GM19043 (cell line): ENCODE data around the gene GFRA1.

Source experiments
- ATAC-seq: cut with Tn5 transposase; IDR thresholded peaks from one replicate; pipeline ENCODE4 v1.9.1; 2021; ENCODE audit warnings: low read depth; ENCODE audit not compliant: unreplicated experiment

The GFRA1 gene

DNA sequence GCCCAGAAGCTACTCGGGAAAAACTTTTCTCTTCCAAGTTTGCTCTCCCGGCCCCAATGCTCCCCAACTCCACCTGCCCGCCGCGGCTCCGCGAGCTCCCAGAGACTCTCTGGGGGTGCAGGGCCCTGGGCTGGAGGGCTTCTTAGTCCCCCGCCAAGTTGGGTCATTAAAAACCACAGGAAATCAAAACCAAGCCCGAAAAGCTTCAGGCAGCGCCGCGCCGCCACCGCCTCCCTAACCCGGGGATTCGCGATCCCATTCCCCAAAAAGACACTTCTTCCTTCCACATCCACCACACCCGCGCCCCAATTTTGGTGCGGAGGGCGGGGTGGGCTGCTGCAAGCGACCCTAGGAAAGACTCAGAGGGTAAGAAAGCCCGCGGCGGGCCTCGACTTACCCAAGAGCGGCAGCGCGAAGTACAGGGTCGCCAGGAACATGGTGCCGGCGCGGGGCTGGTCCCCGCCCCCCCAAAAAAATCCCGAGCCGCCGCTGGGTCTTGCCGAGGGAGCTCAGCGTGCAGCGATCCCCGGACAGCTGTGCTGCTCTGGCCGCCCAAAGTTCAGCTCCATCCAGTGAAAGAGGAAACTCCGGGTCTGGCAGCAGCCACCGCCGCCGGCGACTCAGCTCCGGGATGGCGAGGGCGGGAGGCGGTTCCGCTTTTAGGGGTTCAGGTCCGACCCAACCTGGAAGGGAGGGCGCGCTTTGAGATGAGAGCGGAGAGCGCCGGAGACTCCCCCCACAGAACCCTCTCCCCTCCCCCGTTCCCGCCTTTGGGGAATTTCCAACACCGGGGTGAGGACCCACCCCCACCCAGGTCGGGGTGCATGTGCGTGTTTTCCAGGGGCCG lies 1.2 kb downstream of the GFRA1 start:
- no peak for ATAC-seq

DNA sequence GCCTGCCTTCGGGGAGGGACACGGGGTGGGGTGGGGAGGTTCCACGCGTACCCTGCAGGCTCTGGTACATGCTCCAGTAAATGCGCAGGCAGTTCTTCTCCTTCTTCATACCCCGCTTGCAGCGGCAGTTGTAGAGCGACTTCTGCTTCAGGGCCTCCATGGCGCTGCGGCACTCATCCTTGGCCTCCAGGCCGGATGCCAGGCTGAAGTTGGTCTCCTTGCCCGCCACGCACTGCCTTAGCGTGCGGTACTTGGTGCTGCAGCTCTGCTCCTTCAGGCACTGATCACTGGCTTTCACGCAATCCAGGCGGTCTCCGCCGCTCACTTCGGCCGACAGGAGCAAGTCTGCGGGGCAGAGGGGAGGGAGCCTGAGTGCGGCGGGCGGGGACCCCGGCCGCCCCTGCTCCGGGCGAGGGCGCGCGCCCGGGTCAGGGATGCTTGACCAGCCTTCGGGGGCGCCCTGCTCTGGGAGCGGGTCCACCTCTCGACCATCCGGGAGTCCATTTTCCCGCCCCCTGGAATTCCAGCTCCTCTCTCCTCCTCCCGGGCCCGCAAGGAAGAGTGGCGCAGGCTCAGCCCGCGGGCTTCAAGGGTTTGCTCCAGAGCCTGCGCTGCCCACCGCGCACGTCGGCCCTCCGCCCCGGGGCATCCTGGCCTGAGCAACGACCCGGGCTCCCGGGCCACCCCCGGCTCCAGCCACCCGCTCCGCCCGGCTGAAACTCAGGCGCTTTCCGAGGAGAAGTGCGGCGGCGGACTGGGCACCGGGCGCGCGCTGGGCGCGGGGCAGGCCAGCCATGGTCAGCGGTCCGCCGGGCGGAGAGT lies 2.0 kb downstream of the GFRA1 start:
- ATAC-seq: no peak

DNA sequence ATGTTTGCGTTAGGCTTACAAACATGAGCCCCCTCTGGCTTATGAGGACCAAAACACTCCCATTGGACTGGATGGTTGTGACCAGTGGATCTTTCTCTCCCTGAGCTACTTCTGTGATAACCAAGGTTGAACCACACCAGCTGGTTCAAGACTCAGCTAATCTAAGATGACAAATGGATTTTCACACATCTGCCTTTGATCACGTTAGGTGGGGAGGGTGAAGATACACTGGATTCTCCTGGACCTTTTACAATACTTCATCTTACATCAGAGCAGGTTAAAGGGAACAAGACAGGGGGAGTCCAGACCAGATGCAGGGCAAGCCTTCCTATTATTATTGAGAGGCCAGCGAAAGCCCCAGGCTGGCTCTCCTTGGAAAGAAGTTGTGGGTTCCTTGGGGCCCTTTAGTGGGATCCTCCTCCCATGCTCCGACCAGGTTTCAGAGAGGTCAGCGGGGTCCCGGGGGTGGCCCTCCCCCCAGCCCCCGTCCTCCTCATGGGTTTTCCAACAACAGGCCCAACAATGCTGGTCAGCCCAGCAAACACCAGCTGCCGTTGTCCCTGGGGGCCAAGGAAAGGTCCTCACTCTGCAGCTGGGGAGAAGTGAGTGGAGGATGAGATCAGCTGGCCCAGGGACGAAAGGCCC lies 2.8 kb downstream of the GFRA1 start:
- ATAC-seq: no peak

DNA sequence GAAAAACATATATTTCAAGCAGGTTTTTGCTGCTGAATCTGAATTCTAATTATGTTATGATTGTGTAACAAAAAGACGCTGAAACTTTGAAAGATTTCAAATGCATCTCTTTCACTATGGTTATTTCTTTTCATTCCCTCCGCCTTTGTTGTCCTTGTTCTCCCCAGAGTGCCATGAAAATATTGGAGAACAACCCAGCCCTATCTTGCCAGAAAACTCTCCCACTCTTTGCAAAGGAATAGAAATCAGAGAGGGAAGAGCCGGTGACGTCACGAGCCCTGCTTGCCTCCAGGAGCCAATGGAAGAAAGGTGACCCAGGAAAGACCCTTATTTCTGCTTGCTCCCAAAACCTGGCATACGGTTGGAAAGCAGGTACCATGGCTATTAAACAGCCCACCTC lies 3.4 kb downstream of the GFRA1 start:
- no peak for ATAC-seq

DNA sequence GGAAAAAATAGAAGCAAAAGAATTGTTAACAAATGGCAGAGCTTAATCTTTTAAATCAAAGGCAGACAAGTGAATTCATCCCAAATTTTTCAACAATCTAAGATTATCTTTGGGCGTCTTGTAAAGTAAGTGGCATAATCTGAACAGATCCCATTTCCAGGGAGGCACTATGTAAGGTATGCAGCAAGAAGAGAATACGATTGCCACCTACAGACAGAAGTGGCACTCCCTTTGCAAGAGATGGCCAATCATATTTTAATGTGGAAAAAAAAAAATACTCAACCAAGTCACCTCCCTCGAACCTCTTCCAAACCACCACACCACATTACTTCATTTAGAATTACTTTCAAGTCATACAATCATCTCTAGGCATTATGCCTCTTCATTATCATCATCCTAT lies 4.0 kb downstream of the GFRA1 start:
- ATAC-seq: no peak

DNA sequence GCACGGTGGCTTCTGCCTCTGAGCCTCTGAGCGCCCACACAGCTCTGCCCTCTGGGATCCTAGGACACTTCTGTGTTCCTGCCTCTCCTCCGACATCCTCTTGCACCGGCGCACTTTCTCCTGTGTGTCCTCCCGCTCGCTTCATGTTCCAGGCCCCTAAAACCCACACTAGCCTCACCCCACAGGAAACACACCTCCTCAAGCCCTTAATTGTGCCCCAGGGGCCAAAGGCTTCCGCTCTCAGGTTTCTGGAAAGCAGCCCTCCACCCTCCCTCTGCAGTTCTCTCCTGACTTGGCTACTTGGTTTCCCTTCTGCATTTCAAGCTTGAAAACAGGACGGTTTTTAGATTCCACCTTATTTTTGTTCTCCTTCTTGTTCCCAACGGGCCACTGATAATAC lies 7.3 kb downstream of the GFRA1 start:
- ATAC-seq: no peak

DNA sequence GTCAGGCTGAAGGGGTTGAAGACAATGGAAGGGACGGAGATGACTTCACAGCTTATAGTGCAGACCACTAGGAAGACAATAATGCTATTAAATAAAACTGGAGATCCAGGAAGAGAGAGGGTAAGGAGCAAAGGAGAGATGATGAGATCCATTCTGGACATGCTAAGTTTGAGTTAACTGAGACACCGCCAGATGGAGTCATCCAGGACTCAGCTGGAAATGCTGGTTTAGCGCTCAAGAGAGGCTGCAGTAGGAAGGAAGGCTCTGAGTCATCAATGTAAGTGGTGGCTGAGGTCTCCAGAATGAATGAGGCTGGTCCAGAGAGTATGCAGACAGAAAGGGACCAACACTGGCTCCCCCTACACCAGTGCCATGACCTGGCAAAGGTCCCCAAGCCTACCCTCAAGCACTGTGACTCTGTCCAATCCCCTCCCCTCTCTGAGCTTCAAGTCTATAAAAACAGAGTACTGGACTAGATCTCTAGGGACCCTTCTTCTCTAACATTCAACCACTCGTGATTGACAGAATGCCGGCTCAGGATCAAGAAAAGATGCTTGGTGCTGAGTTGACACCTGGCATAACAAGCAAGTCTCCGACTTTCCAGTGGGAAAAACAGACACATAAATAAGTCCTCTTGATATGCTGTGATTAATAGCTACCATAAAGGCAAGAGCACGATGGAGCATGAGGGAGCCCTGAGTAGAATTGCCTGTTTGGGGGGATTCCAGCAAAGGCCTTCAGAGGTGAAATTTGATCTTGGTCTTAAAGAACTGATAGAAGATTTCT lies 8.9 kb downstream of the GFRA1 start:
- no peak for ATAC-seq

DNA sequence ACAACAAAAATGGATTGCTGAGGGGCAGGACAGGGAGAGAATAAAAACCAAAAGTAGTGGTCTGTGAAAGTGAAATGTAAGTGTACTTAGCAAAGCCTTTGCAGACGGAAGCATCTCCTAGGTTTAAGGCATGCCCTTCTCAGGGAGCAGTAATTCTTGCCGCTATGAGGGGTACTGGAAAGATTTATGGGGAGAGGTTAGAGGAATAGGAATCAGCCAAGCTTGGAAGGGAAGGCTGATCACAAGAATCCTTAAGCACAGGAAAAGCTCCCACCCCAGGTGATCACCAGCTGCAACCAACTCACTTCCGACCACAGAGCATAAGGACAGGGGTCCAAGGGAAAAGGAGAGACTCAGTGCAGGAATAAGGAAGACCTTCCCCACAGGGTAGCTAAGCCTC lies 10.3 kb downstream of the GFRA1 start:
- no peak for ATAC-seq

DNA sequence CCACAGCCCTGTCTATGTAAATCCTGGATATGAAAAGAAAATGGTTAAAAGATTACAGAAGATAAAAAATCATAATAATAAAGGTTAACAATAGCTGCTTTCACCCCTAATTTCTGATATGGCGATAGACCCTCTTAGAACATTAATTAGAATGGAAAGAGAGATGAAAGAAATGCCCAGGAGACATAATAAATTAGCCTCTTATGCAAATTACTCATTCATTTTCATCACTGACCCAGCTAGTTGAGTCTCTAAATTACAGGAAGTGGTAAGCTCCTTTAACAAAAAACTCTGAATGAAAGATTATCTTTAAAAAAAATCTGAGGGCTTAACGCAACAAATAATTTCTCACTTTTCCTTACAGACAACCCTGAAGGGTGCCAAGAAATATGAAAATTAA lies 12.4 kb downstream of the GFRA1 start:
- ATAC-seq: no peak

DNA sequence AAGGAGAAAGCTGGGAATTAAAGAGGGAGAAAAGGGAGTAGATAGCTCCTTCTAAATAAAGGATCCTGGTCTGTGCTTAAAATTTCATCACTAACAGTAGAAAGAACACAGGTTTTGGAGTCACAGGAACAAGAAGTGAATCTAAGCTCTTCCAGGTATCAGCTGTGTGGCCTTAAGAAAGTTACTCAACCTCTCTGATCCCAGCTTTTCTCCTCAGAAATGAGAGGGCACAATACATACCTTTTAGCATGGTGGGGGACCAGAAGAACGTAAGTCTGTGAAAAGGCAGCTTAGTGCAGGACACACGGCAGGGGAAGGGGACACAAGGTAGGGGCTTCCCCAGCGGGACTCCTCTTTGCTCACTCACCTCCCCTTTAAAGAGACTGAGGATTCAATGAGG lies 13.4 kb downstream of the GFRA1 start:
- ATAC-seq: no peak

DNA sequence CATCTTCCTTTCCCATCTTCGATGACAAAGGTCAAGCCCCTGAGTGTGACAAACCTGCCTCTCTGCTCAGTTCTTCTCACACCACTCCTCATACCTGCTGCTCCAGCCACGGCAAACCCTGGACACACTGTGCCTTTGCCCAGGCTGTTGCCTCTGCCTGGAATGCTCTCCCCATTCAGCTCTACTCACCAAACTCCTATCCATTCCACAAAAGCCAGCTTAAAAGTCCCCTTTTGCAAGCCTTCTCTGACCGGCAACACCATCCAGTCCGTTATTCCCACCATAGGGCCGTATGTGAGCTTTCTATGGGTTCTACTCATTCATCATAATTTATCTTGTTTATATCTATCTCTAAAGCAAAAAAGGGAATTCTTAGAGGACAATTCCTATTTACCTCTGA lies 15.2 kb downstream of the GFRA1 start:
- ATAC-seq: no peak

DNA sequence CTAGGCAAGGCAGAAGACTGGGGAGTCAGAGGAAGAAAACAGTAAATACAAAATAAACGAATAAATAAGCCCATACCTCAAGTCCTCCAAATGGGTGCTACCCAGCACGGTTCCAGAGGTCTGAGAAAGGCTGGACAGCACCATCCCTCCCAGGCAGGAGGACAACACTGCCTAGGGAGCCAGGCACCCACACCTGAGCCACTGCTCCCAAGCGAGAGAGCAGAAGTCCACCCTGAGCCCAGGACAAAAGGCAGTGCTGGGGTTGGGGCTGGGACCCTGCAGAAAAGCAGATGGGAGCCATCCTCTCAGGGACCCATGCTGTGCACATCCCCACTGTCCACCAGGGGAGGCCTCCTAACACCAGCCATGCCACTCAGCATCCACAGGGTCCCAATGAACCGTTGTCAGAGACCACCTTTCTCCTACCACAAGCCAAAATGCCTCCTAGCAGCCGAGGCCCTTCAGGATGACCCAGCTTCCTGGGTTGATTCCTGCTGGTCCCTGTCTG lies 16.2 kb downstream of the GFRA1 start:
- ATAC-seq: no peak

DNA sequence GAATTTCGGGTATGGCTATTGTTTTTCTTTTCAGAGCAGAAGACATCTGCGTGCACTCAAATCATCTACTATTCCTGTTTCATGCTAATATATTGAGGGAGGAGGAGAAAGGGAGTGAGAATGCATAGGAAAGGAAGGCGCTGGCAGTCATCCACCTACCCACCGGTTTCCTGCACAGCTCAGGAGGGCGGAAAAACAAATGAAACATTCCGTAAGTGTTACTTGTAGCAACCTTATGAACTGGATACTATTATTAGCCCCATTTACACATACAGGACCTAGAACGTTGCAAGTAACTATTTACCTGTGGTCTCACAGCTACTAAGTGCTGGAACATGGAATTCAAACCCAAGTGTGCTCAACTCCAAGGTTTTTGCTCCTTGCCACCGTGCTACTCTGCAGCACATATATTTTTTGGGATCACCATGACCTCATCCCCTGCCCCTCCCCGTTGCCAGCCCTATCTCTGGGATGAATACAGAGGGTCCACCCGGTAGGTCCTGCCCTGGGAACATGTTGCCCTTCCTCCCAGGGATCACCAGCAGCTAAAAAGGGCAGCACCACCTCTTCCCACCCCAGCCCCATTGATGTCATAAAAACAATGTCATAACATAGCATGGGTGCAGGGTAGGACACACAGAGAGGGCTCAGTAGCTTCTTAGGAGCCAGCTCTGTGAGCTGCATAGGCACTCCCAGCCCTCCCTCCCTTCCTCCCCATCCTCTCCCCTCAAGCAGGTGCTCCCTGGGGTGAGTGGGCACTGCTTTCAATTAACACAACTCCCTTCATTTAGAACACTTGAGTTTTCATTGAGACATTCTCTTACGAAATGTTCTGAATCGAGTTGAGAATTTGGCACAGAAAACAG lies 16.9 kb downstream of the GFRA1 start:
- ATAC-seq: no peak

DNA sequence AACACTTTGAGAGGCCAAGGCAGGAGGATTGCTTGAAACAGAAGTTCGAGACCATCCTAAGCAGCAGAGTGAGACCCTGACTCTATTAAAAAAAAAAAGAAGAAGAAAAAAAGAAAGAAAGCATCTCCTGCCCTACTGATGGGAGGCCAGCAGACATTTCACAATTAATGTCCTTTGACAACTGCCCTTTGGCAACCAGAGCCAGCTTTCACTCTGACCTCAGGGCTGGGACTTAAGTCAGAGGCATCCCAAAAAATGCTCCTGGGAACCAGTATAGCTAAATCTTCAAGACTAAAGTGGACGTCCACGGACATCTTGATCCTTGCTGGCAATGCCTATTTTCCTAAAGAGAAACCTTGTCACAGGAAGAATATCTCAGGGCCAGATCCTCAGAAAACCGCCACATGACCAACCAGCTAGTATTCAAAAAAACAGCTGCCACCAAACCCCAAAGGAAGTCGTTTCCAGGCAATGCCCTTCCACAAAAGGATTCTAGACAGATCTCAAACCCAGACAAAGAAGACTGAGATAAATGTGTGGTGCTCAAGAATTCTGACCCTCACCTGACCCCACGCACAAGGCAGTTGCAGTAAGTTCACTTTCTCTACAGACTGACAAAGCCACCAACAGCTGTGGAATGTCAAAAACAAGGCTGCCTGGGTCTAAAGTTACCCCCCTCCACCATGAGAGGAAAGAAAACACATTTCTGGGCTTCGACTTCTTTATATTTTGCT lies 18.4 kb downstream of the GFRA1 start:
- ATAC-seq: no peak

DNA sequence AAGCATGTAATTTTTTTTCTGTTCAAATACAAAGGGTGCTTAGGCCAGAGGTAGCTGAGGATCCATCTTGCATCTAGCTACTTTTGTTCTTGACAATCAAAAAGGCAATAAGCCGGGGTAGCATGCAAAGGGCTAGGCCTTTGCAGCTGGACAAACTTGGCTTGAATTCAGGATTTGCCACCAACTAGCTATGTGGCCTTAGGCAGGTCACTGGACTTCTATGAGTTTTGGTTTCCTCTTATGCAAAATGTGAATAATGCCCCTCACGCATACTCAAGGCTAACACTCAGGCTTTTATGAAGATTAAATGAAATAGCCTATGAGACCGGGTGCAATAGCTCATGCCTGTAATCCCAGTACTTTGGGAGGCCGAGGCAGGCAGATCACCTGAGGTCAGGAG lies 19.3 kb downstream of the GFRA1 start:
- no peak for ATAC-seq

DNA sequence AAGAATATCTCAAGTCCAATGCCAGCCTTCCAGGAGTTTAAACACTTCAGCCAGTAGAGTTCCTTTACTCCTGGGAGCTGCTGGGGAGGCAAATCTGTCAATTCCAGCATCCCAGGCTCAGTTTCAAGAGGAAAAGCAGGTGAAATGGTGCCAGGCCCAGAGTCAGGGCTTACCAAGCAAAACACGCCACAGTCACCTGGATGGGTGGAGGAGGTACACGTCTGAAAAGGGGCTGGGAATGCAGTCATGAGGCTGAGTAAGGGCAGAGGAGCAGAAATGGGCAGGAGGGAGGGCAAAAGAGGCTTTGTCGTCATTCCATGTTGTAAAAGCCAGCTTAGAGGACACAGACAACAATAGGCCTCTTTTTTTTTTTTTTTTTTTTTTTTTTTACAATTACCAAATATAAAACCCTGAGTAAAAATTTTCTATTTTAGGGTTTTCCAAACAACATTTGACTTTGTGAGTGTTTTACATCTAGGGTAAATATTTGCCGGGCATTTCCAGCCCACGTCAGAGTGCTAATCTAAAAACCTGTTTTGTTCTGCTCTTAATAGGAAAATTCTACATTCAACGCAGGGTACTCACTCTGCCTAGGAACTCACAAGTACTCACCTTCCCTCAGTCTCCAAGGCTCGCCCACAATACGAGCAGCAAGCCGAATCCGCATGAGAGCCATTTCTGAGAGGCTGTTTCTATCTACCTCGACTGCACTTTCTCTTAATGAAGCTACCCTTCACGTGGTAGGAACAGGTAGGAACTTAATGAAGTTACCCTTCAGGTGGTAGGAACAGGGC lies 21.2 kb downstream of the GFRA1 start:
- ATAC-seq: no peak

DNA sequence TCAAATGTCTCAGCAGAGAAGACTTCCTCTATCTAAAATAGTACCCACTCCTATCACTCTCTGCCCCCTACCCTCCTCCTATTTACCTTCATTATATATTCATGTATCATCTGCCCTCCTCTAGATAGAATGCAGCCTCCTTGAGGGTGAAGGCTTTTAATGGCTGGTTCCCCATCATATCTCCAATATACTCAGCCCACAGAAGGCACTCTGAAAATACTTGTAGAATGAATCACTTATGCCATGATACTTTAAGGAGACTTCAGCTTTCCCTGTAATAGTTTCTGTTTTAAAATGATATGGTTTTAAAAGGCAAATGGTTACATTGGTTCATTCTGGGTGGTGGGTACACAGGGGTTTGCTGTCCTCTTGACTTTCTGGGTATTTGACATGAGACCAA lies 25.3 kb downstream of the GFRA1 start:
- no peak for ATAC-seq

DNA sequence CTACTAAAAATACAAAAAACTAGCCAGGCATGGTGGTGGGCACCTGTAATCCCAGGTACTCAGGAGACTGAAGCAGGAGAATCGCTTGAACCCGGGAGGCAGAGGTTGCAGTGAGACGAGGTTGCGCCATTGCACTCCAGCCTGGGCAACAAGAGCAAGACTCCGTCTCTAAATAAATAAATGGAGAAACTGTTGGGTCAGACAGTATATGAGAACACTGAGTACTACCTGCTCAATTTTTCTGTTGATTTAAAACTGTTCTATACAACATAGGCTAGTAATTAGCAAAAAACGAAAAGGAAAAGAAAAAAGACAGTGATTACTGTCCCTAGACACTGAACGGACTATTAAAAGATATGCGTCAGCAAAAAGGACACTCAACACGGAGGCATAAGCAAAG lies 26.7 kb downstream of the GFRA1 start:
- ATAC-seq: no peak
